ENCODE measurements around the gene LMCD1. TPM values are rescaled to one million over a fixed set of nuclear protein-coding genes. Genes with fewer than 3 reads are reported as not detected.

LMCD1 gene
- total RNA-seq, 1 donor from 2014 or later, result 506 TPM

- no peak for DNase-seq (ENCODE audit: low spot score)
These were observed 30.7 kb downstream of the LMCD1 start for GRCh38 chr3:8532251-8532871.

- DNase-seq (ENCODE audit: low spot score), result no peak
These were observed 34.8 kb downstream of the LMCD1 start for GRCh38 chr3:8536096-8537056.

GRCh38 chr3:8537440-8537839, 35.8 kb downstream of the LMCD1 start:
- no peak for DNase-seq (ENCODE audit: low spot score)

- DNase-seq (ENCODE audit: low spot score), result no peak
These were observed 36.6 kb downstream of the LMCD1 start for GRCh38 chr3:8538223-8538622.

- no peak for DNase-seq (ENCODE audit: low spot score)
These were observed 37.3 kb downstream of the LMCD1 start for GRCh38 chr3:8538913-8539312.

- no peak for DNase-seq (ENCODE audit: low spot score)
These were observed 37.8 kb downstream of the LMCD1 start for GRCh38 chr3:8539419-8539818.

- no peak for DNase-seq (ENCODE audit: low spot score)
These were observed 38.8 kb downstream of the LMCD1 start for GRCh38 chr3:8540456-8540855.

GRCh38 chr3:8541486-8541885, 39.9 kb downstream of the LMCD1 start:
- DNase-seq (ENCODE audit: low spot score), result no peak

GRCh38 chr3:8542190-8543135, 40.8 kb downstream of the LMCD1 start:
- no peak for DNase-seq (ENCODE audit: low spot score)

GRCh38 chr3:8546609-8547008, 45.0 kb downstream of the LMCD1 start:
- DNase-seq (ENCODE audit: low spot score), result no peak

GRCh38 chr3:8548502-8549275, 47.1 kb downstream of the LMCD1 start:
- no peak for DNase-seq (ENCODE audit: low spot score)

GRCh38 chr3:8549354-8549753, 47.7 kb downstream of the LMCD1 start:
- no peak for DNase-seq (ENCODE audit: low spot score)

- no peak for DNase-seq (ENCODE audit: low spot score)
These were observed 49.0 kb downstream of the LMCD1 start for GRCh38 chr3:8550611-8551010.

- no peak for DNase-seq (ENCODE audit: low spot score)
These were observed 50.7 kb downstream of the LMCD1 start for GRCh38 chr3:8552223-8552762.

GRCh38 chr3:8553405-8553804, 51.8 kb downstream of the LMCD1 start:
- DNase-seq (ENCODE audit: low spot score), result no peak

- DNase-seq (ENCODE audit: low spot score), result no peak
These were observed 53.1 kb downstream of the LMCD1 start for GRCh38 chr3:8554696-8555095.

- no peak for DNase-seq (ENCODE audit: low spot score)
These were observed 53.6 kb downstream of the LMCD1 start for GRCh38 chr3:8555113-8555661.

GRCh38 chr3:8555725-8556472, 54.3 kb downstream of the LMCD1 start:
- DNase-seq (ENCODE audit: low spot score), result no peak

- DNase-seq (ENCODE audit: low spot score), result no peak
These were observed 54.8 kb downstream of the LMCD1 start for GRCh38 chr3:8556473-8556869.
